NB4 (cell line): ENCODE measurements around the gene SEMA3G.

Experiments
- TF ChIP-seq, protein P1 (sequence below): IDR thresholded peaks from 2 replicates; pipeline ENCODE4 v1.6.1; 2011; ENCODE audit warnings: low read depth, low read length
- TF ChIP-seq, protein P2 (sequence below): IDR thresholded peaks from one replicate; pipeline ENCODE4 v1.5.1; 2012; ENCODE audit warnings: low read depth, low read length

DNA sequence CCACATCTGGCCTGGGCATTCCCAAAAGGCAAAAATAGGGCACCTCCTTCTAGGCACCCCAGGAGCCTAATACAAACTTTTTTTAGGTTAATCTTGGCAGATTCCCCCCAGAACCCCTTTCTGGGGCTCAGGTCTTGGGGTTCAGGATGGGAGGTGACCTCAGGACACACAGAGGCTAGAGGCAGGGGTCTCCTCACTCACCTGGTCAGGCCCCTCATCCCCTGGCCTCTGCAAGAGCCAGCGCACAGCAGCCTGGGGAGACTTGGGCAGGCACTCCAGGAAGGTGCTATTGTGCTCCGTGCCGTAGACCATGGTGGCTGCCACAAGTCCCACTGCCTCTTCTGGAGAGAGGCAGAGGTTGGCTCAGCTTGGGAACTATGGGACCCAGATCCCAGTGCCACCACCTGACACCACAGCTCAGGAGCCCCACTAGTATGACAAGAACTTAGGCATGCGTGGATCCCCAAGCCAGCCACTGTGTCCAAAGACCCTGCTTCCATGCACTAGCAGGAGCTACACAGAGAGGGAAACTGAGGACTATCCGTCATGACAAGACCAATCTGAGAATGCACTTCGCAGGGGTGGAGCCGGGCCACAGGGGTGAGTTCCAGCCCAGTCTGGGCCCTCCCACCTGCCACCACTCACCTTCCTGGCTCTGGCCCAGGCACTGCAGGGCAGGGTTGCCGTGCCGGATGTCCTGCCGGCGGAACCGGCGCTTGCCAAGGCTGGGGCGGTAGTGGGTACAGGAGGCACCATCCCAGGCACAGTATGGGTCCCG is 7.4 kb downstream of the SEMA3G start:
- TF ChIP-seq, protein P1, sequence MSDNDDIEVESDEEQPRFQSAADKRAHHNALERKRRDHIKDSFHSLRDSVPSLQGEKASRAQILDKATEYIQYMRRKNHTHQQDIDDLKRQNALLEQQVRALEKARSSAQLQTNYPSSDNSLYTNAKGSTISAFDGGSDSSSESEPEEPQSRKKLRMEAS, result no peak
- TF ChIP-seq, protein P2, sequence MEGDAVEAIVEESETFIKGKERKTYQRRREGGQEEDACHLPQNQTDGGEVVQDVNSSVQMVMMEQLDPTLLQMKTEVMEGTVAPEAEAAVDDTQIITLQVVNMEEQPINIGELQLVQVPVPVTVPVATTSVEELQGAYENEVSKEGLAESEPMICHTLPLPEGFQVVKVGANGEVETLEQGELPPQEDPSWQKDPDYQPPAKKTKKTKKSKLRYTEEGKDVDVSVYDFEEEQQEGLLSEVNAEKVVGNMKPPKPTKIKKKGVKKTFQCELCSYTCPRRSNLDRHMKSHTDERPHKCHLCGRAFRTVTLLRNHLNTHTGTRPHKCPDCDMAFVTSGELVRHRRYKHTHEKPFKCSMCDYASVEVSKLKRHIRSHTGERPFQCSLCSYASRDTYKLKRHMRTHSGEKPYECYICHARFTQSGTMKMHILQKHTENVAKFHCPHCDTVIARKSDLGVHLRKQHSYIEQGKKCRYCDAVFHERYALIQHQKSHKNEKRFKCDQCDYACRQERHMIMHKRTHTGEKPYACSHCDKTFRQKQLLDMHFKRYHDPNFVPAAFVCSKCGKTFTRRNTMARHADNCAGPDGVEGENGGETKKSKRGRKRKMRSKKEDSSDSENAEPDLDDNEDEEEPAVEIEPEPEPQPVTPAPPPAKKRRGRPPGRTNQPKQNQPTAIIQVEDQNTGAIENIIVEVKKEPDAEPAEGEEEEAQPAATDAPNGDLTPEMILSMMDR, result no peak
